ENCODE data around the gene RCVRN. TPM values are rescaled to one million over a fixed set of nuclear protein-coding genes. Genes with fewer than 3 reads are reported as not detected.

The RCVRN gene
- total and polyA plus RNA-seq, 3 experiments from 2014 or later, result not detected

- no peak overlapping the region for H3K27ac Mint-ChIP-seq
- no peak for DNase-seq
- Histone ChIP-seq H3K27me3 (ENCODE audit: insufficient read depth, low read length, poor library complexity, severe bottlenecking) (no peaks in the 10 kb centered on the region), H3K36me3 (ENCODE audit: insufficient read depth, low read length) (no peaks in the 10 kb centered on the region), H3K4me3 (ENCODE audit: low read length) (no peak overlapping the region), H3K9me3 (ENCODE audit: low read length) (no peaks in the 10 kb centered on the region), H3K4me1 (ENCODE audit: insufficient read depth, low read length) (no peaks in the 10 kb centered on the region), H3K27ac (ENCODE audit: low read depth, low read length) (no peak overlapping the region)
- no peak overlapping the region for H3K4me3 Mint-ChIP-seq
- ChIA-PET CTCF (interaction anchor here (1.8 kb wide), 1 partner anchor 8 kb away, joined by 4 read pairs; no protein-coding TSS in a partner anchor), POLR2A (no interaction called here)
- H3K36me3 Mint-ChIP-seq, result no peaks in the 10 kb centered on the region
- peaks cover 5 to 8% of the 10 kb centered on the region in 2 donors for H3K27me3 Mint-ChIP-seq
- H3K9me3 Mint-ChIP-seq, result peaks cover 11 to 16% (median 12%) of the 10 kb centered on the region in 5 donors
- no peaks in the 10 kb centered on the region for H3K4me1 Mint-ChIP-seq
These were observed 17.6 kb downstream of the RCVRN start for GRCh38 chr17:9887508-9887907.

DNA sequence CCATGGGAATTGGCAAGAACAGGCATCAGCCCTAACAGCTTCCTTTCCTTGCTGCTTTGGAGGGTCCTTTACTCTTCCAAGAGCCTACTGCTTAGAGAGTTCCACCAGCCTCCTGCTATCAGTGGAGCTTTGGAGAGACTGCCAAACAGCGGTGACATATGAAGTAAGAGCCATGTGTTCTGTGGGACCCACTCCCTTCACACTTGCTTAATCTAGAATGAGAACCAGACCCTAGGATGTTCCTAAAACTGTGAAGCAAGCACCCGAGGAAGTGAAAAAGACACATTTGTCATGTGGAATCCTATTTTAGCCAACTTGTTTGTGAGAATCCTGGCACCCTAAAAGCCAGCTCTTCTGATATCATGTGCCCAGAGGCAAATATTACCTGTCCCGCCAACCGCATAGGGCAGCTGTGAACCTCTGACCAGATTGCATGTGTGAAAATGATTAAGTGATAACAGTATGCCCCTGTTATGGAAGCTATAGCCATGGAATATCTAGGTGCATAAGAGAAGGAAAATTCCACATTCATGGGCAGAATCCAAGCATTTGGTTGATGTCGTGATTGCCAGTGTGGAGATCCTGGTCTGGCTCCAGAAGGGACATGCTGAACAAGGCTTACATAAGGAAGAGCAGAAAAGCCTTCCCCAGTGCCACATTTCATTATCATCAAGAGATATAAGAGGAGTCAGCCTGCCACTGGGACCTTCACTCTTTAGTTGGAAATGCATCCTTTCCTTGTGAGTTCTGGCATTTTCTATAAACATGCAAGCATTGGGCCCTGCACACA lies 18.7 kb downstream of the RCVRN start:
- Histone ChIP-seq H3K27ac (ENCODE audit: low read depth, low read length) (no peak overlapping the region), H3K27me3 (ENCODE audit: insufficient read depth, low read length, poor library complexity, severe bottlenecking) (no peaks in the 10 kb centered on the region), H3K4me1 (ENCODE audit: insufficient read depth, low read length) (no peaks in the 10 kb centered on the region), H3K4me3 (ENCODE audit: low read length) (no peak overlapping the region), H3K36me3 (ENCODE audit: insufficient read depth, low read length) (no peaks in the 10 kb centered on the region), H3K9me3 (ENCODE audit: low read length) (no peaks in the 10 kb centered on the region)
- H3K9me3 Mint-ChIP-seq, result peaks cover 15 to 26% (median 21%) of the 10 kb centered on the region in 5 donors
- ChIA-PET POLR2A (no interaction called here), CTCF (interaction anchor here (1.8 kb wide), 1 partner anchor 9 kb away, joined by 4 read pairs; no protein-coding TSS in a partner anchor)
- peaks cover 0 to 8% of the 10 kb centered on the region in 2 donors for H3K27me3 Mint-ChIP-seq
- no peak for DNase-seq
- H3K27ac Mint-ChIP-seq, result peak overlapping the region in 1 of 8 donors; percentile 61
- H3K4me3 Mint-ChIP-seq, result no peak overlapping the region
- no peaks in the 10 kb centered on the region for H3K36me3 Mint-ChIP-seq
- H3K4me1 Mint-ChIP-seq, result no peaks in the 10 kb centered on the region

DNA sequence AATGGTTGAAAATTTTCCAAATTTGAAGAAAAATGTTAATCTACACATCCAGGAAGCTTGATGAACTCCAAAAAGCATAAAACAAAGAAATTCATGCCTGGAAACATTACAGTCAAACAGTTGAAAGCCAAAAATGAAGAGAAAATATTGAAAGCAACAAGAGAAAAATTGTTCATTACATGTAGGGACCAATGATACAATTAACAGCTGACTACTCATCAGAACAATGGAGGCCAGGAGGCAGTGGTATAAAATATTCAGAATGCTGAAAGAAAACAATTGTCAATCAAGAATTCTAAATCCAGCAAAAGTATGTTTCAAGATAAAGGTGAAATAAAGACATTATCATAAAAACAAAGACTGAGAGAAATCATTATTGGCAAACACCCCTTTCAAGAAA lies 21.6 kb downstream of the RCVRN start:
- H3K27me3 ChIP-seq (ENCODE audit: insufficient read depth, low read length, poor library complexity, severe bottlenecking), result no peaks in the 10 kb centered on the region
- no peak overlapping the region for H3K27ac Mint-ChIP-seq
- DNase-seq, result no peak
- H3K36me3 Mint-ChIP-seq, result no peaks in the 10 kb centered on the region
- H3K9me3 ChIP-seq (ENCODE audit: low read length), result no peaks in the 10 kb centered on the region
- no peak overlapping the region for H3K4me3 Mint-ChIP-seq
- H3K4me1 Mint-ChIP-seq, result no peaks in the 10 kb centered on the region
- H3K27ac ChIP-seq (ENCODE audit: low read depth, low read length), result no peak overlapping the region
- no peaks in the 10 kb centered on the region for H3K4me1 ChIP-seq (ENCODE audit: insufficient read depth, low read length)
- H3K4me3 ChIP-seq (ENCODE audit: low read length), result no peak overlapping the region
- H3K9me3 Mint-ChIP-seq, result peaks cover 19 to 26% (median 21%) of the 10 kb centered on the region in 5 donors
- peaks cover 9% of the 10 kb centered on the region in 2 donors for H3K27me3 Mint-ChIP-seq
- no peaks in the 10 kb centered on the region for H3K36me3 ChIP-seq (ENCODE audit: insufficient read depth, low read length)
- ChIA-PET POLR2A (no interaction called here), CTCF (no interaction called here)

- Histone ChIP-seq H3K36me3 (ENCODE audit: insufficient read depth, low read length) (no peaks in the 10 kb centered on the region), H3K9me3 (ENCODE audit: low read length) (no peaks in the 10 kb centered on the region), H3K4me3 (ENCODE audit: low read length) (no peak overlapping the region), H3K27me3 (ENCODE audit: insufficient read depth, low read length, poor library complexity, severe bottlenecking) (no peaks in the 10 kb centered on the region), H3K4me1 (ENCODE audit: insufficient read depth, low read length) (no peaks in the 10 kb centered on the region), H3K27ac (ENCODE audit: low read depth, low read length) (no peak overlapping the region)
- Mint-ChIP-seq H3K27ac (no peak overlapping the region), H3K36me3 (no peaks in the 10 kb centered on the region), H3K9me3 (peaks cover 19 to 26% (median 21%) of the 10 kb centered on the region in 5 donors), H3K4me3 (no peak overlapping the region), H3K27me3 (peaks cover 6 to 17% of the 10 kb centered on the region in 2 donors), H3K4me1 (no peaks in the 10 kb centered on the region)
- ChIA-PET CTCF (no interaction called here), POLR2A (no interaction called here)
- DNase-seq, result no peak
These were observed 24.5 kb downstream of the RCVRN start for GRCh38 chr17:9880582-9880999.

DNA sequence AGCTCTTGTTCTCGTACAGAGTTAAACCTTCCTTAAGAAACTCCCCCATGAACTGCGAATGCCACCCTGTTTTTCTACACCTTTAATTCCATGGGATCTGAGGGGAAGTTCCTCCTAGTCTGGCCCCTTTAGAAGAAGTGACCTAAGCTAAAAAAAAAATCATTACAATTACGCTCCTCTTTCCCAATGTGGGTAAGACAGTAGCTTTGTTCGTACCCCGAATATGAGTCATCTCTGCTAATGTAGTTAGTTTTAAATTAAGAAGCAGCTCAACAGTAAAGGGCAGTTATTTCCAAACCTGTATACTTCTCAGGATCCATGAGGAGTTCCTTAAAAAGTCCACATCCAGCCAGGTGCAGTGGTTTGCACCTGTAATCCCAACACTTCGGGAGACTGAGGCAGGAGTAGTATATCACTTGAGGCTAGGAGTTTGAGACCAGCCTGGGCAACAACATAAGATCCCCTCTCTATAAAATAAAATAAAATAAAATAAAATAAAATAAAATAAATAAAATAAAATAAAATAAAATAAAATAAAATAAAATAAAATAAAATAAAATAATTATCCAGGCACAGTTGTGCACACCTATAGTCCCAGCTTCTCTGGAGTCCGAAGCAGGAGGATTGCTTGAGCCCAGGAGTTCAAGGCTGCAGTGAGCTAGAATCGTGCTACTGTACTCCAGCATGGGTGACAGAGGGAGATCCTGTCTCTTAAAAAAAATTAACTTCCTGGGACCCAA lies 26.1 kb downstream of the RCVRN start:
- no peaks in the 10 kb centered on the region for H3K36me3 ChIP-seq (ENCODE audit: insufficient read depth, low read length)
- ChIA-PET POLR2A (no interaction called here), CTCF (no interaction called here)
- no peaks in the 10 kb centered on the region for H3K9me3 ChIP-seq (ENCODE audit: low read length)
- no peak overlapping the region for H3K27ac ChIP-seq (ENCODE audit: low read depth, low read length)
- no peaks in the 10 kb centered on the region for H3K27me3 ChIP-seq (ENCODE audit: insufficient read depth, low read length, poor library complexity, severe bottlenecking)
- H3K27ac Mint-ChIP-seq, result no peak overlapping the region
- no peaks in the 10 kb centered on the region for H3K36me3 Mint-ChIP-seq
- no peak overlapping the region for H3K4me3 Mint-ChIP-seq
- H3K4me1 ChIP-seq (ENCODE audit: insufficient read depth, low read length), result no peaks in the 10 kb centered on the region
- no peak overlapping the region for H3K4me3 ChIP-seq (ENCODE audit: low read length)
- H3K9me3 Mint-ChIP-seq, result peaks cover 18 to 22% (median 21%) of the 10 kb centered on the region in 5 donors
- H3K27me3 Mint-ChIP-seq, result peaks cover 10 to 28% of the 10 kb centered on the region in 2 donors
- no peak for DNase-seq
- H3K4me1 Mint-ChIP-seq, result no peaks in the 10 kb centered on the region

DNA sequence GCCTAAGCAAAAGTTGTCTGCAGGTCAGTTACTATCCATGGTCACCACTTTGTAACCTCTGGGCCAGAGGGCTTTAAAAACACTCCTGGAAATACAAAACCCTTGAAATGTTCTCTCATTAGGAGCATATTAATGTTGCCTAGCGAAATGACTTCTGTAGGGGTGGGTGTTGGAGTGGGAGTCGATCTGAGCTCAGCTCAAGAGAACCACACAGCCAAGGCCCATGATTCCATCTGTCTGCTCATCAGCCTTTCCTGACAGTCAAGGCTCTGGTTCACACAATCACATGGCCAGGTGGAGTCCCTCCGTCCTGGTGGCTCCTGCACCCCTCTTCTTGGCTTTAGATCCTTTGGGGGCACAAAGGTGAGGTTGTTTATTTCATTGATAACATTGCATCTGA lies 26.7 kb downstream of the RCVRN start:
- H3K36me3 ChIP-seq (ENCODE audit: insufficient read depth, low read length), result no peaks in the 10 kb centered on the region
- CTCF ChIA-PET, result no interaction called here
- no peaks in the 10 kb centered on the region for H3K9me3 ChIP-seq (ENCODE audit: low read length)
- no peak overlapping the region for H3K4me3 ChIP-seq (ENCODE audit: low read length)
- H3K4me1 ChIP-seq (ENCODE audit: insufficient read depth, low read length), result no peaks in the 10 kb centered on the region
- no peak overlapping the region for H3K27ac ChIP-seq (ENCODE audit: low read depth, low read length)
- Mint-ChIP-seq H3K9me3 (peaks cover 15 to 17% (median 17%) of the 10 kb centered on the region in 5 donors), H3K27ac (no peak overlapping the region), H3K4me3 (no peak overlapping the region), H3K27me3 (peaks cover 10 to 31% of the 10 kb centered on the region in 2 donors), H3K4me1 (no peaks in the 10 kb centered on the region), H3K36me3 (no peaks in the 10 kb centered on the region)
- H3K27me3 ChIP-seq (ENCODE audit: insufficient read depth, low read length, poor library complexity, severe bottlenecking), result no peaks in the 10 kb centered on the region
- POLR2A ChIA-PET, result no interaction called here
- DNase-seq, result no peak

- Mint-ChIP-seq H3K27me3 (peaks cover 16 to 38% of the 10 kb centered on the region in 2 donors), H3K4me1 (no peaks in the 10 kb centered on the region), H3K27ac (no peak overlapping the region), H3K36me3 (no peaks in the 10 kb centered on the region), H3K9me3 (peaks cover 0 to 4% (median 0%) of the 10 kb centered on the region in 5 donors), H3K4me3 (no peak overlapping the region)
- CTCF ChIA-PET, result no interaction called here
- POLR2A ChIA-PET, result no interaction called here
- Histone ChIP-seq H3K27me3 (ENCODE audit: insufficient read depth, low read length, poor library complexity, severe bottlenecking) (no peaks in the 10 kb centered on the region), H3K27ac (ENCODE audit: low read depth, low read length) (no peak overlapping the region), H3K4me3 (ENCODE audit: low read length) (no peak overlapping the region), H3K9me3 (ENCODE audit: low read length) (no peaks in the 10 kb centered on the region), H3K4me1 (ENCODE audit: insufficient read depth, low read length) (no peaks in the 10 kb centered on the region), H3K36me3 (ENCODE audit: insufficient read depth, low read length) (no peaks in the 10 kb centered on the region)
- DNase-seq, result no peak
These were observed 29.6 kb downstream of the RCVRN start for GRCh38 chr17:9875441-9875840.

DNA sequence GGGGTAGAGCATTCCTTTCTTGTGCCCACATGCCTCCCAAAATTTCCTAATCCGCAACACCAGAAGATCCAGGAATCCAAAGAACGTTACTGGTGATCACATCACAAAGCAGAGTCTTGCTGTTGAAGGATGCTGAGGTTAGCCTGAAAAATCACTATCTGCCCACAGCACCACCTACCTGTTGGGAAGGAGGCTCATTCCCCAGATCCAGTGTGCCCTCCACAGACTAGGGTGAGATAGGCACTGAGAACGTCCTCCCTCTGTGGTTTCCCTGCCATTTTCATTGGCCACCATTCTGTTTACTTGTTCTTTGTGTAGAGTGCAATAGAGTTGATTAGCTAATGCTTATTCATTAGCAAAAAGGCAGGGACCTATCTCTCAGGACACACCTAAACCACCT lies 30.3 kb downstream of the RCVRN start:
- Mint-ChIP-seq H3K27me3 (peaks cover 16 to 43% of the 10 kb centered on the region in 2 donors), H3K36me3 (no peaks in the 10 kb centered on the region), H3K9me3 (peaks cover 0 to under 1% (median 0%) of the 10 kb centered on the region in 5 donors), H3K4me3 (no peak overlapping the region), H3K4me1 (no peaks in the 10 kb centered on the region), H3K27ac (no peak overlapping the region)
- no peak overlapping the region for H3K27ac ChIP-seq (ENCODE audit: low read depth, low read length)
- no peak overlapping the region for H3K4me3 ChIP-seq (ENCODE audit: low read length)
- H3K9me3 ChIP-seq (ENCODE audit: low read length), result no peaks in the 10 kb centered on the region
- POLR2A ChIA-PET, result no interaction called here
- H3K27me3 ChIP-seq (ENCODE audit: insufficient read depth, low read length, poor library complexity, severe bottlenecking), result no peaks in the 10 kb centered on the region
- H3K4me1 ChIP-seq (ENCODE audit: insufficient read depth, low read length), result no peaks in the 10 kb centered on the region
- CTCF ChIA-PET, result no interaction called here
- no peak for DNase-seq
- no peaks in the 10 kb centered on the region for H3K36me3 ChIP-seq (ENCODE audit: insufficient read depth, low read length)
